HG03103 (cell line): ENCODE measurements around the gene PRKAG1.

ENCODE experiments used
- ATAC-seq: cut with Tn5 transposase; IDR thresholded peaks from one replicate; pipeline ENCODE4 v1.9.1; 2021; ENCODE audit warnings: low read depth; ENCODE audit not compliant: unreplicated experiment

Gene PRKAG1

DNA sequence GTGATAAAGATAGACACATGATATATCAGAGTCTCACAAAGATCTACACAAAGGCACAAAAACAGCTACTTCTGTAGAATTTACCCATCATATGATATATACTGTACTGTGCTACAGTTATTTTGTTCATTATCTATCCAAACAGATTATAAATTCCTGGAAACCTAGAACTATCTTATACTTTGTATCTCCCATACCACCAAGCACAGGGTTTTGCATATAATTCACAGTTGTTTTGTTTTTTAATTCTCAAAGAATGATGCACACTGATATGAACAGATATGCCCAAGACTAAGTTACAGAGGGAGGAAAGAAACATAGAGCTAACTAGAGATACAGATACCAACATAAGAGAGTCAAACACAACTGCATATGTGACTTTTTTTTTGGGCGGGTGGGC, 3.4 kb downstream of the PRKAG1 start:
- no peak for ATAC-seq

DNA sequence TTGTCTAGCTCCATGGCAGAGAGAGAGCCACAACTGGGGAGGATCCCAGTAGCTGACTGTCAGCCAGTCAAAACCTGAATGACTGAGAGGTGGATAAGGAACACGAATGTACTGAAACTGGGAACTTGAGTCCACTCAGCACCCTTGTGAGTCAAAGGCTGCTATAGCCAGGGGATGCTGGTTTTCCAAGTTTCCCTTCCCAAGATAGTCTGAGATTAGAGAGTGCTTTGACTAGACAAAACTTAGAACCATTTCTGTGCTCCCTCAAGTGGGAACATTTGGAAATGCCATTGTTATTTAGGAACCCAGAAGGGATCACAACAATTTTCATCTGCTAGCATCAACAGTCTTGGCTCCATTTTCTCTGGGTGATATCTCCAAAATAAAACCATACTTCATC, 4.0 kb downstream of the PRKAG1 start:
- ATAC-seq, result no peak

DNA sequence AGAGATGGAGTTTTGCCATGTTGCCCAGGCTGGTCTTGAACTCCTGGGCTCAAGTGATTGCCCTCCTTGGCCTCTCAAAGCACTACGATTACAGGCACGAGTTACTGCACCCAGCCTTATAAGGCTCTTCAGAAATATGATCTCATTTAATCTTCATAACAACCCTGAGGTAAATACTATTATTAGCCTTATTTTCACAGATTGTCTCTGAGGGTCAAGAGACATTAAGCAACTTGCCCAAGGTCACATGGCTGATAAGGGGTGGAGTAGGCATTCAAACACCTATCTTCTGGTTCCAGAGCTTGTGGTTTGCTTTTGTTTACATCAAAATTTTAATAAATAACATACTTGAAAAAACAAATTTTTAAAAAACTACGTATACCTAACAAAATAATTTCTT, 5.1 kb downstream of the PRKAG1 start:
- no peak for ATAC-seq

DNA sequence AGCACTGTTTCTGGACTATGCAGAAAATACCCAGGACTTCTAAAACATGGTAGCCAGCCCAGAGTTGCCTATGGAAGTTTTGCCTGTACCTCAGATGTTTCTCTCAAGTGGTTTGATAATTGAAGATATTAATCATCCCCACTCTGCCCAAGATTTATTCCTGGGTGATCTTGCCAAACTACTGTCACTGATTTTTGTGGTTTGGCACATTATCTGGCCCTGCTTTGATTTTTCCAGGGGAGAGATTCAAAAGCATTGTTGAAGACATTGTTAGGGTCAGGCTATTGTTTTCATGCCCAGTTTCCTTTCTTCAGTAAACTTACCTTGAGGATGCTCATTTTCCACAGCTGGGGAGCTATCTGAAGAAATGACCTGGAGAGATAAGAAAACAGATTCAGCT, 5.8 kb downstream of the PRKAG1 start:
- no peak for ATAC-seq

DNA sequence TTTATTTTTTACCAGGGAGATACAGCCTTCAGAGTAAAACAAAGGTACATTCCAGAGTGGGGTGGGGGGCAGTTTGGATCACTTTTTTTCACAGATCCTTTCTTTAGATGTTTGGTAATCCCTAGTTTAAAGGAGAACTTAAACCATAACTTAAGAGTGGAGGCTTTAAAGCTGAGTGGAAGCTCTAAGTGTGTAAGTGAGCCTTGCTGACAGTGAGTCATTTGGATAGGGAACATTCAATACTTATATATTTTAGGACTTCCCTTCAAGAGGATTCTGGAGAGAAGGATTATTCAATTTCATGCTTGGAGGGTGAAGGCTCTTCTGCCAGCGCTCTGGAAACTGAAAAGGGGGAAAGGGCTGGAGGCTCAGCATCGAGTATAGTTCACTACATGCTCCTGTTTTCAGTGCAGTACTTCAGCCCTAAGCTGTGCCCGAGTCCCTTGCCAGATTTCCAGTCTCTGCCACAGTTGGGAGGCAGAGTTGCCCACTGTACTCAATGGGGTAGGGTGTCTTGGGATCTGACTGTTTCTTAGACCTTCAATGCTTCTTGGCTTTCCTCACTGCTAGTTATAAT, 8.4 kb downstream of the PRKAG1 start:
- ATAC-seq, result no peak

DNA sequence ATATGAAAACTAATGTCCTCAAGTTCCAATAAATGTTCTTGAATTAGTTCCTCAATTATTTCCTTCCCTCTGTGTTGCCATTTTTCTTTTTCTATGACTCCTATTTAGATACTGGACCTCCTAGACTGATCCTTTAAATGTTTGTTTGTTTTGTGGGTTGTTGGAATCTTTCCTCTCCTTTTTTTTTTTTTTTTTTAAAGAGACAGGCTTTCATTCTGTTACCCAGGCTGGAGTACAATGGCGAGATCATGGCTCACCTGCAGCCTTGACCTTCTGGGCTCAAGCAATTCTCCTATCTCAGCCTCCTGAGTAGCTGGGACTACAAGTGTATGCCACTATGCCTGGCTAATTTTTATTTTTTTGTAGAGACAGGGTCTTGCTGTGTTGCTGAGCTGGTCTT, 9.6 kb downstream of the PRKAG1 start:
- ATAC-seq, result no peak

DNA sequence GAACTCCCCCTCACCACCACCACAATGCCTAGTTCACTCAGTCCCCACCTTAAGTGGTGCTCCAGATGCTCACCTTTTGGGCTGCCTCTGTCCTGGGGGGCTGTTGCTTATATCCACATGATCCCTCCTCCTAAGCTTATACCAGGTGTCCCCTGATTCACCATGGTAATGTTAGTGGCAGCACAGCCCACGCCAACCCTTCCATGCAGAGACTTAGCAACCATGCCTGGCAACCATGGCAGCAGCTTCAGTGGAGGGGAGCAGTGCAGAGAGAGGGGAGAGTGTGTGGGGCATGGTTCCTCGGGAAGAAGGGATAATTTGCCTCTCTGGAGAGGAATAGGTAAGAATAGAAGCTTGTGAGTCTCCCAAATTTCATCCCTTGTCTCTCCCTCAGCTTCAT, 18.2 kb downstream of the PRKAG1 start:
- no peak for ATAC-seq

DNA sequence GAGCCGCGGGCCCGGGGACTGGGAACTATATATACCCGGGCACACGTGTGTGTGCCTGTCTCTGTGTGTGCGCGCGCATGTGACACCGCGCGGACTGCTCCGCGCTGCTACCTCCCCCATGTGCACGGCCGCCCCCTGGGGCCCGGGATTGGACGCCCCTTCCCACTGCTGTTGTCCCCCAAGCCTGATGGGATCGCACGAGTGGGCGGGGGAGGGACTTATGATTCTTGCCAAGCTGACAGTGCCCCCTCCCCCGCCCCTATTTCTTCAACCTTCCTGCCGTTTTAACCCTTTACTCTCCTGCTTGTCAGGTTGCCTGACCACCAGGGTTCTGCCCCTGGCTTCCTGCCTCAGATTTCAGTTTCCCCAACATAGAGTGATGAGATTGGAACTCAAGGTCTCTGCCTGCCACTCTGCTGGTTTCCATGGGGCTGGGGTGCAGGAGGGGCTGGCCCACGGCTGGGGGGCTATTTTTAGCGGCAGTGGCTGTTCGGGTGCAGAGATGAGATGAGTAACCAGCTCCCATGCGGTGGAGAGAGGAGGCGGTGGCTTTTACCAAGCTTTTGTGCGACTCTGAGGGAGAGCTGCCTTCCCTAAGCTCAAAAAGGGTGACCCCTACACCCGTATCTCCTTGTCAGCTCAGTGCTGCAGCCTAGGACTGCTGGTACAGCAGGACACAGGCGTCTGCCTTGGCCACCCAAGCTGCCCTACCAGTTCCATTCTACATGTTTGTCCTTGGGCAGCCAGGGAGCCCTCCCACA, 19.0 kb downstream of the PRKAG1 start, which contains the start of gene DDN:
Gene DDN (minus strand): TSS at position 5 of the 761 bp plus-strand sequence. CDS start 88 bp downstream, outside the sequence.
- no peak for ATAC-seq

DNA sequence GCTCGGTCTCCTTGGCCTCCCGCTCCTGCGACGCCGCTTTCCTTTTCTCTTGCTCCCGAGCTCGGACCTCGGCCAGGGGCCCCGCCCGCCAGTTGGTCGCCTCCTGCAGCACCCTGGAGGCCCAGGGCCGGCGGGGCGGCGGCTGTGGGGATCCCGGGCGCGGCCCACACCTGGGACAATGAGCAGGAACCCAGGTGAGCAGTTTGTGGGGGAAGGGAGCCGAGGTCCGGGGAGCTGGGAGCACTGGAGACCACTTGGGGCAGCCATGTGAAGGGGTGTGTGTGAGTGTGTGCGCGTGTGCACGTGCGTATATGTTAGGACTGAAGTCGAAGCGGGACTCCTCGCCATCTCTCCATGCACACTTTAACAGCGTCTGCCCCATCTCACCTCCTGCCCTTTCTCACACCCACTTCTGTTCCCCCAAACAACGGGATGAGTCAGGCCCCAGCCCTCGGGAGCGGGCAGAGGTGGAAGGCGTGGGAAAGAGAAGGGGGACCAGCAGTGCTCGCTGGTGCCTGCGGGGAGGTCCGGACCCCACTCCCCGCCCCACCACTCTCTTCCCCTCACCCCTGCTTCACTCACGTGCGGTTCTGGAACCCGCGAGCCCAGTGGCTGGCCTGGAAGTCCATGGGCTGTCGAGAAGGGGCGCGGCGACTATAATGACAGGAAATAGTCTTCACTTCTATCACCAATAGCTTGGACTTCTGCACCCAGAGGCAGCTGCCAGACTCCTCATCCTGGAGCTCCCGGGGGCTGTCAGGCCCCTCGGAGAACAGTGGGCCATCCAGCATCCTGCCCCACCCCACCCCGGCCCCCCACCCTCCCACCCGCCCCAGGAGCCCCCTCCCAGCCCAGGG, 19.9 kb downstream of the PRKAG1 start:
- ATAC-seq, result no peak

DNA sequence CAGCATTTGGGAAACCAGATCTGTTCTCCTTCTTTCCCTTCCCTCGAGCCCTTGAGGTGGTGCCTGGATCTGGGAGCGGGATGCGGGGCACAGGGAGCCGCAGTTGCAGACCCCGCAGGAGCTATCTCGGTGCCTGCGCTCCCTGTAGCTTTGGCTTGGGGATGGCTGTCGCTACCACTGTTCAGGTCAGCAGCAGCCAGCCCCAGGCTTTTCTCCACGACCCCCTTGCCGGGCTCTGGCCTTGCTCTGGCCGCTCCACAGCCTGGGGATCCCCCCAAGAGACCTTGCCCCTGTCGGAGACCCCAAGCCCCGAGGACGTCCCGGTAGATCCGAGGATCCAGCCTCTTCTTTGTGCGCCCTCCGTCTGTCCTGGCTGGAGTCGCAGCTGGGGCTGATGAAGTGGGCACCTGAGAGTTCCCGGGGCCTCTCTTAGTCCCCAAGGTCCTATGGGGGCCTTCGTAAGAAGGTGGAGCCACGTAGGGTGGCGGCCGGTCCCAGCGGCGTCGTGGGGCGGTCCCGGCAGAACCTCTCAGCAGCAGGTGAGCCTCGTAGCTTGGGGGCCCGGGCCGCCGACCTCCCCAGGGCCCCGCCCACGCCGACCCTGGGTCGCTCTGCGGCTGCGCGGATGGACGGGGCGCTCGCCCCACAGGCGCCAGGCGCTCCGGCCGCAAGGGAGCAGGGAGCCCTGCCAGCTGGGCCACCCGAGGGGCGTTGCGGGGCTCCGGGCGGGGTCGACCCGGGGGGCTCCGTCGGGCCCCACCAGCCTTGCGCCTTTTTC, 20.7 kb downstream of the PRKAG1 start:
- ATAC-seq, result no peak

DNA sequence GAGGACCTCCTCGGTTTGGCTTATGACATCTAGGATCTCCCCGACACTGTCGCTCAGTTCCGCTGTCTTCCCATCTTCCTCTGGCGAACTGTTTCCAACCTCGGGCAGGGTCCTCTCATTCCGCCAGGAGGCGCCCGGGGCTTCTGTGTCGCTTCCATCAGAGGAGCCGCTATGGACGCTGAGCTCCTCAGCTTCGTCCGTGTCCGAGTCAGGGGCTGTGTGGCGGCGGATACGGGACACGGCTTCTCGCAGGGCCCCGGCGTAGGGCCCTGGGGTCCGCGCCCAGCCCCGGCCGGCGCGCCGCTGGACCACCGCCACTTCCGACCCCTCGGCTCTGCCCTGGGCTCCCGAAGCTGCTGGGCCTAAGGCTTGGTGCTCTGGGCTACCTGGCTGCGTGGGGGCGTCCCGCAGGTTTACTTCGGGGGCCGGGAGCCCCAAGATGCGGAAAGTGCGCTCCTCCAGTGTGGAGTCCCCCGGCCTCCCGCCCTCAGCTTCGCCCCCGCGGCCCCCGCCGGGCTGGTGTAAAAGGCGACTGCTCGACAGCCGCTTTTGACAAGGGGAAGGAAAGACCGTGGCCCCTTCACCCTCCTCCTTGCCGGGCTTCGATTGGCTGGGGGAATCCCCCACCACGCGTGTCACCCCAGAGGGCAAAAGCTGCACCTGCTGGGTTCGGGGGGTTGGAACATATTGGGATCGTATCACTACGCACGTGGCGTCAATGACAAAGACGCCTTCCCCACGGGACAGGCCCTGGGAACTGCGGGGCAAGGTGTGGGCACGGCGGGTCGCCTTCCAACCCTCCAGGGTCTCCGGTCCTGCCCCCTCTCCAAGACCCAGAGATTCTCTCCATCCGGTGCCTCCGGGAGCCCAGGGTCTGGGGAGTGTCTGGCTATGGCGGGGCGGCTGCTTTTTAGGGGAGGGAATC, 21.5 kb downstream of the PRKAG1 start:
- no peak for ATAC-seq

DNA sequence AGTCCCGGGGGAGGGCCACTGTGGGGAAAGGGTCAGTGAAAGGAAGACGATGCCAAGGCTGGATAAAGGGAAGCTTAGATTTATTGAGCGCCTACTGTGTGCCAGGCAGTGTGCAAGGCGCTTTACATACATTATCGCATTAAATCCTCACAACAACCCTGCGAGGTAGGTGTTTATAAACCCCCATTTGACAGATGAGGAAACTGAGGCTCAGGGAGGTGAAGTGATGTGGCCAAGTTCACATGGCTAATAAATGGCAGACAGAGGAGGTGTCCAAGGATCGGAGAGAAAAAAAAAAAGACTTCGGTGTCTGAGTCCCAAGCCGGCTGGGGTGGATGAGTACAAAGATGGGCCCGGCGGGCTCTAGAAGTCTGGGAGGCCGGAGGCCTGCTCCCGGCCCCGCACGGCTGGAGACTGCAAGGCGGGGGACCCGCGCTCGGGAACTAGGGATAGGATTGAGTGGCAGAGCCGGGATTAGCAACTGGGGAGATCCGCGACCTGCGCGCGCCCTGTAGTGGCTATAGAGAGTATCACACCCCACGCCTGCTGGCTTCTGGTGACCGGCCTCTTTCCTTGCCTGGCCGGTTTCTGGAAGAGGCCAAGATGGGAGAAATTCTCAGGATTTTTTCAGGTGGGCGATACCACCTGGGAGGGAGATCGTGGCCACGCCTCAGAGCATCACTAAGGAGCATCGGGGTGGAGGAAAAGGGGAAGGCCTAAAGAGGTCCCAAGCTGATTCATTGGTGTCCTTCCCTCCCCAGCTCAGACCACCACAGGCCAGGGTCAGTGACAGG, 23.3 kb downstream of the PRKAG1 start:
- ATAC-seq, result no peak

DNA sequence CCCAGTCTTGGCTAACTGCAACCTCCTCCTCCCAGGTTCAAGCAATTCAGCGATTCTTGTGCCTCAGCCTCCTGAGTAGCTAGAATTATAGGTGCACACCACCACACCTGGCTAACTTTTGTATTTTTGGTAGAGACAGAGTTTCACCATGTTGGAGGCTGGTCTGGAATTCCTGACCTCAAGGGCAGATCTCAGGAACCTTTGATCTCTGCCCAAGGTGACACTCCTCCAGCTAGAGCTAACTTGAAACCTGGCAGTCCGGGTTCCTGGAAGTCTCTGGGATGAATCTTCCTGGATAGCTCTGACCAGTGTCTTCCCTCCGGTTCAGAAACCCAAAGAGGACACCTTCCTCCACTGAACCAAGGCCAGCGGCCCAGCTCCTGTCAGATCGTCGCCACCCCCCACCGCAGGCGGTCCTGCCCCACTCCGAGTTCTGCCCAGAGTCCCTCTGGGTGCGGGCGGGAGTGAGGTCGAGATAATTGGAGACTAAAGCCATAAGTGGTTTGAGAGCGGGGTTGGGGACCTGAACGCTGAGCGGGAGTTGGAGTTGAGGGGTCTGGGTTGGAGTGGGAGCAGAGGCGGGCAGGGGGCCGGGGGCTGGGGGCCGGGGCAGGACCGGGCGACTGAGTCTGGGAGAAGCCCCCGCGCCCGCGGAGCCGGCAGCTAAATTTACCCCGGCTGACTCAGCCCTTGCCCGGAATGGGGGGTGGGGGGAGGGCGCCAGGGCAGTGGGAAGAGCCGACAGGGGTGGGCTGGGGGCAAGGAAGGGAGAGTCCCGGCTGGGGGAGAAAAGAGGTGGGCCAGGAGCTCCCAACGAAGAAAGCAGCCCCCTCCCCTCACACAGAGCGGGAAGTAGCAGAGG, 24.1 kb downstream of the PRKAG1 start:
- ATAC-seq, result no peak

DNA sequence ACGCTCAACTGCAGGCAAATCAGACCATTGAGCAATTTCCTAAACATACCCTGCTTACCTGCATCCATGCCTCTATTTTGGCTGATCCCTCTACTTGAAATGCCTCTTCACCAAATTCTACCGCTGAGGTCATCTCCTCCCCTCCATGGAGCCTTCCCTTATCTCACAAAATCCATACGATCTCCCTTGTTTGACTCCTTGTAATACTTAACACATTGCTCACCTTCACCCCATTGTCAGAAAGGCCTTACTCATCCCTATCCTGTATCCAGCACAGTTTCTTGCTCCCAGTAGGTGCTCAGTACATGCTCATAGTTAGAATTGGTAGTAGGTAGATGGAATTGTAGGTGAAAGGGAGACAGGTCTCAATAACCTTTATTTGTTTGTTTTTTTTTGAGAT, 24.8 kb downstream of the PRKAG1 start:
- no peak for ATAC-seq

DNA sequence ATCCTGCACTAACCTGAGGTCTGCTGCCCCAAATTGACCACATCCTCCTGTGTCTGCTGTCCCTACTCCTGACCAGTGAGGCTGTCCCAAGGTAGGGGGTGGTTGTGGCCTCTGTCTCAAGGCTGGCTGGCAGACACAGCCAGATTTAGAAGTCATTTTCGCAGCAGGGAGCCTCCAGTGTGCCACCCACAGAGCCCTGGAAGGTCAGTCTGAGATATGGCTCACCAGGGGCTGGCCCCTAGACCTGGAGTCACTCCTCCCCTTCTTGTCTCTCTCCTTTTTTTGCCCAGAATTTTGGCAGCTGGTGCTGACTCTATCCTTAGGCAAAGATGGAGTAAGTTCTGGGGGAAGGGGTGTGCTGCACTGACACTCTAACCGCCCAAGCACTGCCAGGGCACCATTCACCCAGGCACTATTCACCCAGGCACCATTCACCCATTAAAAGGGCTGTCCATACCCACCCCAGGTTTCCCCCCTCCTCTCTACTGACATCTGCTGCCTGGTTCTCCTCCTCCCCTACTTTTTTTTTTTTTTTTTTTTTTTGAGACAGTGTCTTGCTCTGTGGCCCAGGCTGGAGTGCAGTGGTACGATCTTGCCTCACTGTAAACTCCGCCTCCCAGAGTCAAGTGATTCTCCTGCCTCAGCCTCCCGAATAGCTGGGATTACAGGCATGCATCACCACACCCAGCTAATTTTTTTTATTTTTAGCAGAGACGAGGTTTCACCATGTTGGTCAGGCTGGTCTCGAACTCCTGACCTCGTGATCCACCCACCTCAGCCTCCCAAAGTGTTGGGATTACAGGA, 27.1 kb downstream of the PRKAG1 start:
- no peak for ATAC-seq

DNA sequence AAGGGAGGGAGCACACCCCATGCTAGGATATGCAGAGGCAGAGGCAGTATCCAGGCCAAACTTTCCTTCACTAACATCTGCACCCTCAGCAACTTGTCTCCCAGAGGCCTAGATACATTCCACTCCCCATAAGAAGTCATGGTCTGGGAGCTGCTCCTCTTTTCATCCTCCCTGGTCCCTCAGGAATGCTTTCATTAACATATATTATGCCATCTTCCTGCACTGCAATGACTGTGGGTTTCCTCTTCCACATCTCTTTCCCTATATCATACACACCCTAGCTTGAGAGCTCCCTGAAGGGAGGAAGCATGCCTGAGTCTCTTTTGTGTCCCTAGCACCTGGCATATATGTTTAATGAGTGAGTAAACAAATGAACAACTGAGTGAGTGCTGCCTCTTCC, 28.0 kb downstream of the PRKAG1 start:
- no peak for ATAC-seq

DNA sequence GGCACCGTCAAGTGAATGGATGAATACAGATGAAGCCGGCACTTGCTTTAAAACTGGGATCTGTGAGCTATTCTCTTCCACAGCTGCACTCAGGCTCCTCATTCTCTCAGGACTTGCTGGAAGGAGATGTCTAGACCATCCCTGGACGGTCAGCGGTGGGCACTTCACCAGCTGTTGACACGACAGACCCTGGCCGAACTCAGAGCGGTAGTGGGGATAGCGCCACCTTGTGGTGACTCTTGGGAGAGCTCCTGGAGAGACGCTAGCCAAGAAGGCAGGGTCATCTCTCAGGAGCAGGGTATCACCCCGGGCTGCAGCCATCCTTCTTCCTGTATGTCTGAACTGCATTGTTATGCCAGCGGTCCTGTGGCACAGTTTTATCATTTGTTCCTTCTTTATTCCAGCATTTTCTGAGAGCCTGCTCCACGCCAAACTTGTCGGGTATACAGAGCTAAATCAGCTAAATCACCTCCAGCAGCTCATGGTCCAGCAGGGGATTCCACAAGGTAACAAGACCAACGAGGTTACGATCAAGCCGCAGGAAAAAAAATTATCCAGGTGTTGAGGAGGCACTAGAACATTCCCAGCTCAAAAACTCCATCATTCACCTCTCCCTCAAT, 30.4 kb downstream of the PRKAG1 start:
- no peak for ATAC-seq
